ENCODE results near the gene ALDH8A1.
A peak's percentile ranks its signal among the peaks of the same experiment; 100 is the strongest.

Gene ALDH8A1

GRCh38 chr6:134884752-134885151 lies 65.1 kb downstream of the ALDH8A1 start:
- no peaks in the 10 kb centered on the region for H3F3A ChIP-seq (ENCODE audit: control insufficient read depth, insufficient read depth)
- no peak overlapping the region for H3K4me2 ChIP-seq (ENCODE audit: low read length)
- no peaks in the 10 kb centered on the region for H3K4me1 ChIP-seq (ENCODE audit: control insufficient read depth, low read length)
- H3K36me3 ChIP-seq (ENCODE audit: control insufficient read depth, low read length): no peaks in the 10 kb centered on the region
- no peaks in the 10 kb centered on the region for H3K9me3 ChIP-seq (ENCODE audit: control insufficient read depth, insufficient read depth, low read length)
- no peaks in the 10 kb centered on the region for H3K9me2 ChIP-seq (replicated peaks; ENCODE audit: control insufficient read depth, low read length)
- H3K27ac ChIP-seq (ENCODE audit: low read depth, low read length): no peak overlapping the region
- H3K27me3 ChIP-seq (ENCODE audit: control insufficient read depth, low read length): peaks cover 15% of the 10 kb centered on the region
- H4K20me1 ChIP-seq (ENCODE audit: control insufficient read depth, insufficient read depth, low read depth, low read length): no peaks in the 10 kb centered on the region
- no peaks in the 10 kb centered on the region for H3K79me2 ChIP-seq (ENCODE audit: control insufficient read depth, low read length)
- TF ChIP-seq CTCF (IDR thresholded peaks at IDR 0.05; ENCODE audit: low read depth, low read length, poor library complexity, severe bottlenecking): no peak
- no peak for TF ChIP-seq EZH2phosphoT487 (IDR thresholded peaks at IDR 0.05; ENCODE audit: borderline replicate concordance, low read length)
- no peak overlapping the region for H3K4me3 ChIP-seq (ENCODE audit: low read length)

GRCh38 chr6:134883314-134883713 lies 66.6 kb downstream of the ALDH8A1 start:
- Histone ChIP-seq H3K27ac (ENCODE audit: low read depth, low read length) (no peak overlapping the region), H3K9me3 (ENCODE audit: control insufficient read depth, insufficient read depth, low read length) (no peaks in the 10 kb centered on the region), H3K4me1 (ENCODE audit: control insufficient read depth, low read length) (no peaks in the 10 kb centered on the region), H3K4me3 (ENCODE audit: low read length) (no peak overlapping the region), H3K79me2 (ENCODE audit: control insufficient read depth, low read length) (no peaks in the 10 kb centered on the region), H3F3A (ENCODE audit: control insufficient read depth, insufficient read depth) (no peaks in the 10 kb centered on the region), H3K9me2 (replicated peaks; ENCODE audit: control insufficient read depth, low read length) (no peaks in the 10 kb centered on the region), H4K20me1 (ENCODE audit: control insufficient read depth, insufficient read depth, low read depth, low read length) (no peaks in the 10 kb centered on the region), H3K4me2 (ENCODE audit: low read length) (no peak overlapping the region), H3K27me3 (ENCODE audit: control insufficient read depth, low read length) (peaks cover 12% of the 10 kb centered on the region; the same call in 1 of the 2 replicates), H3K36me3 (ENCODE audit: control insufficient read depth, low read length) (no peaks in the 10 kb centered on the region)
- no peak for TF ChIP-seq CTCF (IDR thresholded peaks at IDR 0.05; ENCODE audit: low read depth, low read length, poor library complexity, severe bottlenecking)
- no peak for TF ChIP-seq EZH2phosphoT487 (IDR thresholded peaks at IDR 0.05; ENCODE audit: borderline replicate concordance, low read length)

GRCh38 chr6:134882426-134883038 lies 67.4 kb downstream of the ALDH8A1 start:
- H3K4me3 ChIP-seq (ENCODE audit: low read length): no peak overlapping the region
- H3K4me2 ChIP-seq (ENCODE audit: low read length): peak overlapping the region; percentile 12; the same call in 1 of the 2 replicates
- no peaks in the 10 kb centered on the region for H3K9me2 ChIP-seq (replicated peaks; ENCODE audit: control insufficient read depth, low read length)
- H3K4me1 ChIP-seq (ENCODE audit: control insufficient read depth, low read length): no peaks in the 10 kb centered on the region
- no peak for TF ChIP-seq EZH2phosphoT487 (IDR thresholded peaks at IDR 0.05; ENCODE audit: borderline replicate concordance, low read length)
- TF ChIP-seq CTCF (IDR thresholded peaks at IDR 0.05; ENCODE audit: low read depth, low read length, poor library complexity, severe bottlenecking): peak; percentile 89
- no peaks in the 10 kb centered on the region for H3K79me2 ChIP-seq (ENCODE audit: control insufficient read depth, low read length)
- peaks cover 12% of the 10 kb centered on the region; the same call in 1 of the 2 replicates for H3K27me3 ChIP-seq (ENCODE audit: control insufficient read depth, low read length)
- H3F3A ChIP-seq (ENCODE audit: control insufficient read depth, insufficient read depth): no peaks in the 10 kb centered on the region
- H3K36me3 ChIP-seq (ENCODE audit: control insufficient read depth, low read length): no peaks in the 10 kb centered on the region
- no peak overlapping the region for H3K27ac ChIP-seq (ENCODE audit: low read depth, low read length)
- no peaks in the 10 kb centered on the region for H3K9me3 ChIP-seq (ENCODE audit: control insufficient read depth, insufficient read depth, low read length)
- no peaks in the 10 kb centered on the region for H4K20me1 ChIP-seq (ENCODE audit: control insufficient read depth, insufficient read depth, low read depth, low read length)

Data from DOHH2 (cell line).